AG04450 (cell line): Measurements from ENCODE around the gene IKZF1. TPM values are rescaled to one million over a fixed set of nuclear protein-coding genes. Genes with fewer than 3 reads are reported as not detected.

Experiments used
- CTCF ChIA-PET: fragments of 300-600, 350-600 bp; formaldehyde crosslinking; extraction: SDS; loops from one replicate; lab custom pipeline; 2022; ENCODE audit warnings: antibody characterized with exemption, inconsistent platforms; lab: Charles Lee
- POLR2A ChIA-PET: fragments of 350-600 bp; formaldehyde crosslinking; extraction: SDS; loops from one replicate; lab custom pipeline; 2021; ENCODE audit warnings: antibody characterized with exemption, inconsistent platforms; lab: Yijun Ruan, JAX
- DNase-seq: peaks from one replicate; pipeline ENCODE4 v3.0.0-alpha.2; 2011; ENCODE audit warnings: low read depth, low spot score
- H3K27ac ChIP-seq: one replicate; pipeline ENCODE4 v1.5.1; 2012; ENCODE audit warnings: low read depth, low read length, control low read depth
- H3K27me3 ChIP-seq: one replicate; pipeline ENCODE4 v1.6.0; 2012; ENCODE audit warnings: low read length; ENCODE audit not compliant: control insufficient read depth, insufficient read depth
- H3K4me3 ChIP-seq: 2 replicates; pipeline ENCODE4 v1.5.1; 2011; ENCODE audit warnings: mild to moderate bottlenecking, low read depth, low read length, control low read depth
- H3K9me3 ChIP-seq: 2 replicates; pipeline ENCODE4 v1.5.1; 2012; ENCODE audit warnings: low read length; ENCODE audit not compliant: control insufficient read depth, insufficient read depth
- CTCF ChIP-seq: IDR thresholded peaks from 2 replicates; pipeline ENCODE4 v1.5.1; 2011; ENCODE audit warnings: low read depth, low read length, control low read depth, inconsistent platforms
- polyA plus RNA-seq: library from polyadenylated mRNA; depleted of rRNA; stranded (reverse); fragments of >200 nt; gene quantifications from 2 replicates; pipeline ENCODE4 v1.2.3, GENCODE V29; 2011

The IKZF1 gene
- polyA plus RNA-seq, 1 experiment, result not detected

- H3K4me3 ChIP-seq, result no peak overlapping the region
- peaks cover 4% of the 10 kb centered on the region for H3K27me3 ChIP-seq
- no peak for TF ChIP-seq CTCF
- CTCF ChIA-PET, result no interaction called here
- no peak overlapping the region for H3K27ac ChIP-seq
- no peaks in the 10 kb centered on the region for H3K9me3 ChIP-seq
- no peak for DNase-seq
- POLR2A ChIA-PET, result no interaction called here
Measured at GRCh38 chr7:50317697-50318669, 13.5 kb downstream of the IKZF1 start.

- Histone ChIP-seq H3K4me3 (no peak overlapping the region), H3K9me3 (no peaks in the 10 kb centered on the region), H3K27me3 (no peaks in the 10 kb centered on the region), H3K27ac (no peak overlapping the region)
- ChIA-PET CTCF (no interaction called here), POLR2A (no interaction called here)
- no peak for TF ChIP-seq CTCF
- DNase-seq, result no peak
Measured at GRCh38 chr7:50321487-50322067, 17.1 kb downstream of the IKZF1 start.

- no peak for TF ChIP-seq CTCF
- no peak for DNase-seq
- Histone ChIP-seq H3K27ac (no peak overlapping the region), H3K9me3 (no peaks in the 10 kb centered on the region), H3K4me3 (no peak overlapping the region), H3K27me3 (no peaks in the 10 kb centered on the region)
- ChIA-PET CTCF (no interaction called here), POLR2A (no interaction called here)
Measured at GRCh38 chr7:50324113-50324512, 19.6 kb downstream of the IKZF1 start.

GRCh38 chr7:50327443-50327842 is 22.9 kb downstream of the IKZF1 start:
- Histone ChIP-seq H3K4me3 (no peak overlapping the region), H3K27me3 (no peaks in the 10 kb centered on the region), H3K9me3 (no peaks in the 10 kb centered on the region), H3K27ac (no peak overlapping the region)
- DNase-seq, result no peak
- CTCF ChIA-PET, result no interaction called here
- POLR2A ChIA-PET, result no interaction called here
- no peak for TF ChIP-seq CTCF

- DNase-seq, result no peak
- POLR2A ChIA-PET, result no interaction called here
- no peak for TF ChIP-seq CTCF
- CTCF ChIA-PET, result no interaction called here
- Histone ChIP-seq H3K9me3 (no peaks in the 10 kb centered on the region), H3K27ac (no peak overlapping the region), H3K27me3 (no peaks in the 10 kb centered on the region), H3K4me3 (no peak overlapping the region)
Measured at GRCh38 chr7:50329775-50330174, 25.3 kb downstream of the IKZF1 start.
